ENCODE measurements around the gene APOC4.
A peak's percentile ranks its signal among the peaks of the same experiment; 100 is the strongest.
"Not testable (repeated sequence)": the region's sequence is repeated elsewhere in the genome, so short reads cannot be mapped to it uniquely, and the experiment has no call there.

Gene APOC4

DNA sequence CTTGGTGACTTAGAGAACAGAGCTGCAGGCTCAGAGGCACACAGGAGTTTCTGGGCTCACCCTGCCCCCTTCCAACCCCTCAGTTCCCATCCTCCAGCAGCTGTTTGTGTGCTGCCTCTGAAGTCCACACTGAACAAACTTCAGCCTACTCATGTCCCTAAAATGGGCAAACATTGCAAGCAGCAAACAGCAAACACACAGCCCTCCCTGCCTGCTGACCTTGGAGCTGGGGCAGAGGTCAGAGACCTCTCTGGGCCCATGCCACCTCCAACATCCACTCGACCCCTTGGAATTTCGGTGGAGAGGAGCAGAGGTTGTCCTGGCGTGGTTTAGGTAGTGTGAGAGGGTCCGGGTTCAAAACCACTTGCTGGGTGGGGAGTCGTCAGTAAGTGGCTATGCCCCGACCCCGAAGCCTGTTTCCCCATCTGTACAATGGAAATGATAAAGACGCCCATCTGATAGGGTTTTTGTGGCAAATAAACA lies 17.8 kb upstream of the APOC4 start:
- DNase-seq = no peak

DNA sequence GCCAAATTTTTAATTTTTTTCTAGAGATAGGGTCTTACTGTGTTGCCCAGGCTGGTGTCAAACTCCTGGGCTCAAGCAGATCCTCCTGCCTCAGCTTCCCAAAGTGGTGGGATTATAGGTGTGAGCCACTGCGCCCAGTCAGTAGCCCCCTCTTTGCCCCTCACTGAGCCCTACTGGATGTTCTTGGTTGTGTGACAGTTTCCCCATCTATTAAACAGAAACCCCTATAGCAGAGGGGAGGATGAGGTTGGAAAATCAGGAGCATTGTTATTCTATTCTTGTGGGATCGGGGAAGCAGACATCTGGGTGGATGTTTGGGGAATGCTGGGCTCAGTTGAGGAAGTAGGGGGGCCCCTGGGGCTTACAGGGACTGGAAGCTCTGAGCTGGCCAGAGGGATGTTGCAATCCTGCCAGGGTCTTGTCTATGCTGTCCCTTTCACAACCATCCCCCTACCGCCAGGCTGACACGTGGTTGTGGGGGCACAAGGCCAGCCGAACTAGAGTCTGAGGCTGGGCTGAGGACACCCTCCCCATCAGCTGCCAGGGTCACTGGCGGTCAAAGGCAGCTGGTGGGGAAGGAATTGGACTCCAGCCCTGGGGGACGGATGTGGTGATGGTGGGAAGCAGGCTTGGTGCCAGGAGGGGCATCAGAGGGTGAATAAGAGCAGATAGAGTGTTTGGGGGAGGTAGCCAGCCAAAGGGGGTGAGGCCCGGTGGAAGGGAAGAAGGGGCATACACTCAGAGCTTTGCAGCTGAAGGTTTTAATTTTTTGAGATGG lies 16.7 kb upstream of the APOC4 start:
- no peak for DNase-seq

DNA sequence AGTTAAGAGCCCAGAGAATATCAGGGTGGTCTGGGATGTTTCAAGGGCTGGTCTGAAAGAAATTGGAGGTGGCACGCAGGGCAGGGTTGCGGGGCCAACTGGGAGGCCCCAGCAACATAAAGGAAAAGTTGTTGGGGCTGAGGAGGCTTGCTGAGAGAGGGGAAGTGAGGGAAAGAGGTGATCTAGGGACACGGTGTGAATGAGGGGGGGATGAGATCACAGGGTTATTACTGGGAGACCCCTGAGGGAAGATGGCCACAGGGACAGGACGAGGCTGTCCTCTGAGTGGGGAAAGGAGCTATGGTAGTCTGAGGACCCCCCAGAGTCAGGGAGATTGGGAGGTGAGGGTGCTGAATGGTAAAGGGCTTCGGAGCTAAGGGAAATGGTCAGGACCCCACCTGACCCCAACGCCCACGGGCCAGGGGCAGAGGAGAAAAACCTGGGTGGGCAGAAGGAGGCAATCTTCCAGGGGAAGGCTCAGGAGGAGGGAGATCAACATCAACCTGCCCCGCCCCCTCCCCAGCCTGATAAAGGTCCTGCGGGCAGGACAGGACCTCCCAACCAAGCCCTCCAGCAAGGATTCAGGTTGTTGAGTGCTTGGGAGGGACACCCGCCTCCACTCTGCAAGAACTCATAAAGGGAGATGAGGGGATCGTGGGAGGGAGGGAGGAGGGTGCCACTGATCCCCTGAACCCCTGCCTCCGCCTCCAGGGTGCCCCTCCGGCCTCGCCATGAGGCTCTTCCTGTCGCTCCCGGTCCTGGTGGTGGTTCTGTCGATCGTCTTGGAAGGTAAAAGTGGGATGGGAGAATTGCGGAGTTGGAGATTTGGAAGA lies 15.6 kb upstream of the APOC4 start:
- not testable (repeated sequence) for DNase-seq

DNA sequence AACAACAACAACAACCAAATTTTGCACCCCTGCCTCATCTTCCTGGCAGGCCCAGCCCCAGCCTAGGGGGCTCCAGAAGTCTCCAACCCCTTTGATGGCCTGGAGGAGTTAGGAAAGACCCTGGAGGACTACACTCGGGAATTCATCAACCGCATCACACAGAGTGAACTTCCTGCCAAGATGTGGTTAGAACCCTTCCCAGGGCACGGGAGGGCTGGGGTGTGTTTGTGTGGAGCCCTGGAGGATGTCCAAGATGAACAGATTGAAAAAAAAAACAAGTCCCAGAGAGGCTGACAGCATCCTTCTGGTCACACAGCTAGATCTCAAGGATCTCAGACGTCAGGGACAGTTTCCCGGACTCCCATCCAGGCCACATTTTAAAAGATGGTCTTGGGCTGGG lies 14.3 kb upstream of the APOC4 start:
- DNase-seq = no peak

DNA sequence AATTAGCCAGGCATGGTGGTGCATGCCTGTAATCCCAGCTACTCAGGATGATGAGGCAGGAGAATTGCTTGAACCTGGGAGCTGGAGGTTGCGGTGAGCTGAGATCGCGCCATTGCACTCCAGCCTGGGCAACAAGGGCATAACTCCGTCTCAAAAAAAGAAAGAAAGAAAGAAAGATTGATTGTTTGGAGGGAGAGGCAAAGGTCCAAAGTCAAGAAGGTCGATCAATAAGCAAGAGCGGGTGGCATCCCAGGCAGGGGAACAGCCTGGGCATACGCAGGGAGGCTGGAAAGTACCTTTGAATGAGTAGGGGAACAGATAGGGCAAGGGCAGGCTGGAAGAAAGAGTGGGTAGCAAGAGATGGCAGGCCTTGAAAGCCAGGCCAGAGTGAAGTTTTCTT lies 11.9 kb upstream of the APOC4 start:
- DNase-seq = no peak

DNA sequence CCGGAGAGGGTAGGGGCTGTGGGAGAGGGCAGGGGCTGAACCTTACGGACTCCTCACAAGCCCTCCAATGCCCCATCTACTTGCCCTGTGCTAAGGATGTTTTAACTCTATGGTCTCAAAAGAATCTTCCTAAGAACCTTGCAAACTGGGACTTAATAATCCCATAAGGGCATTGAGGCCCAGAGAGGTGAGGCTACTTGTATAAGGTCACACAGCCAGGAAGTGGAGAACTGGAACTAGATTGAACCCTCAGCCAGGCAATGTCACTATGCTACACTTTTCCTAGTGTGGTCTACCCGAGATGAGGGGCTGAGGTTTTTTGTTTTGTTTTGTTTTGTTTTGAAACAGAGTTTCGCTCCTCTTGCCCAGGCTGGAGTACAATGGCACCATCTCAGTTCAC lies 10.5 kb upstream of the APOC4 start:
- no peak for DNase-seq

DNA sequence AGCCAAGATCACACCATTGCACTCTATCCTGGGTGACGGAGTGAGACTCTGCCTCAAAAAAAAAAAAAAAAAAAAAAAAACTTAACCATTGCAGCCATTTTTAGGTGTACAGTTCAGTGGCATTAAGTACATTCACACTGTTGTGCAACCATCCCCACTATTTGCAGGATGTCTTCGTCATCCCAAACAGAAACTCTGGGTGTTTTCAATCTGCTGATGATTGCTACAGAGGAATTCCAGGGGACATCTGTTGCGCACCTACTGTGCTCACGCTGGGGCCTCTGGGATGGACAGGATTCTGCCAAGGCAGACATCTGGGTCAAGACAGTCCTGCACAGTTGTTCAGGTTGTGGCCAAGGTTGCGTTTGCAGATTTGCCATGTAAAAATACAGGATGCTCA lies 2.4 kb upstream of the APOC4 start:
- DNase-seq = no peak

DNA sequence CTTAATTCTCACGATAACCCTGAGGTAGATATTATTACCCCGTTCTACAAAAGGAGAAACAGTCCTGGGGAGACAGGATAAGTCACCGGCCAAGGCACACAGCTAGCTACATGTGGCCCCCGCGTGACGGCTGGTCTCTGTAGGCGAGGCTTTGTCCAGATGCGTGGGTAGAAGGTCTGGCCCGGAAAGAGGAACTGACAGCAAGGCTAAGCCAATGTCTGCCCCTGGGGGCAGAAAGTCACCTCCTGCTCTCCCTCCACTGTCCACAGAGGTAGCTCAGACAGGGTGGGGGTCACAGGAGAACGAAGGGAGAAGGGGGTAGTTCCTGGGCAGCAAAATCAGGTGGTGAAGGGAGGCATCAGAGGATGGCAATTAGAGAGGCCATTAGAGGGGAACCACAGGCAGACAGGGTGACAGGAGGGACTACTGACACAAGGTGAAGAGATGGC lies 1.8 kb downstream of the APOC4 start:
- no peak for DNase-seq

DNA sequence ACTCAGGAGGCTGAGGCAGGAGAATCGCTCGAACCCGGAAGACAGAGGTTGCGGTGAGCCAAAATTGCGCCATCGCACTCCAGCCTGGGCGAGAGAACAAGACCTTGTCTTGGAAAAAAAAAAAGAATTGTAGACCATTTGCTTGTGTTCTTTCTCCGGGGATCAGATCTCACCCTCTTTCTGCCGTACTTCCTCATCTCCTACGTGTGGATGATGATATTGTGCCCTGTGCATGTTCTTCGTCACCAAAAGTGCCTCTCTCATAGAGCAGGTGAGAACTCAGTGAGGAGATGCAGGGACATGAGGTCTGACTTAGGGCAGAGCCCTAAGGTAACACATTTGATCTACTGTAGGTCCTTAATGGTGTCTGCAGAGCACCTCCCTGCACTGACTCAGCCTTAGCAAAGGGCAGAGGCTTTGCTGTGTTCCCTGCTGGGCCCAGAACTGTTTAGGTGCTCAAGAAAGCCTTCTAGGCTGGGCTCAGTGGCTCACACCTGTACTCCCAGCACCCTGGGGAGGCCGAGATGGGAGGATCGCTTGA lies 5.1 kb downstream of the APOC4 start:
- no peak for DNase-seq

DNA sequence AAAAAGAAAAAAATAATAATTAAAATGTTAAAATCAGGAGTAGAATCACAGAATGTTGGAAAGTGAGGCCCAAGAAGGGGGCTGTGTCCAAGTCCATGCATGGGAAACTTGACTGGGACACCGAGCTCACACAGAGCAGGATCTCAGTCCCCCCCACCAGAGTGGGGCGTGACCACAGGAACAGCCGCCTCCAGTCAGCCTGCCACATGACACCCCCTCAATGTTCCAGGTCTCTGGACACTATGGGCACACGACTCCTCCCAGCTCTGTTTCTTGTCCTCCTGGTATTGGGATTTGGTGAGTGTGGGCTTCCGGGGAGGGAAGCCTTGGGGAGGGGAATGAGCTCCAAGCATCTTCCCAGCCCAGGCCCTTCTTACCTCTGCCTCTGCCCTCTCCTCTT lies 6.2 kb downstream of the APOC4 start:
- no peak for DNase-seq

DNA sequence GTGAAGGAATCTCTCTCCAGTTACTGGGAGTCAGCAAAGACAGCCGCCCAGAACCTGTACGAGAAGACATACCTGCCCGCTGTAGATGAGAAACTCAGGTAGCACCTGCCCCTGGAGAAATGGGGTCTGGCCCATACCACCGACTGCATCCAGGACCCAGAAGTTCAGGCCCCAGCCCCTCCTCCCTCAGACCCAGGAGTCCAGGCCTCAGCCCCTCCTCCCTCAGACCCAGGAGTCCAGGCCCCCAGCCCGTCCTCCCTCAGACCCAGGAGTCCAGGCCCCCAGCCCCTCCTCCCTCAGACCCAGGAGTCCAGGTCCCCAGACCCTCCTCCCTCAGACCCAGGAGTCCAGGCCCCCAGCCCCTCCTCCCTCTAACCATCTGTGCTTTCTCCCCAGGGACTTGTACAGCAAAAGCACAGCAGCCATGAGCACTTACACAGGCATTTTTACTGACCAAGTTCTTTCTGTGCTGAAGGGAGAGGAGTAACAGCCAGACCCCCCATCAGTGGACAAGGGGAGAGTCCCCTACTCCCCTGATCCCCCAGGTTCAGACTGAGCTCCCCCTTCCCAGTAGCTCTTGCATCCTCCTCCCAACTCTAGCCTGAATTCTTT lies 6.8 kb downstream of the APOC4 start:
- DNase-seq = no peak

DNA sequence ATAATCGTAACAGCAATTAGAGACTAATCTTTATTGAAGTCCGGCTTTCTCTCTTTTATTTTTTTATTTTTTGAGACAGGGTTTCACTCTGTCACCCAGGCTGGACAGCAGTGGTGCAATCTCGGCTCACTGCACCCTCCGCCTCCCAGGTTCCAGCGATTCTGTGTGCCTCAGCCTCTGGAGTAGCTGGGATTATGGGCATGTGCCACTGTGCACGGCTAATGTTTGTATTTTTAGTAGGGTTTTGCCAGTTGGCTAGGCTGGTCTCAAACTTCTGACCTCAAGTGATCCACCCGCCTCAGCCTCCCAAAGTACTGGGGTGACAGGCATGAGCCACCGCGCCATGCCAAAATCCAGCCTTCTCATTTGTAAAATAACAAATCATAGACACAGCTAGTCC lies 7.5 kb downstream of the APOC4 start:
- DNase-seq = no peak

DNA sequence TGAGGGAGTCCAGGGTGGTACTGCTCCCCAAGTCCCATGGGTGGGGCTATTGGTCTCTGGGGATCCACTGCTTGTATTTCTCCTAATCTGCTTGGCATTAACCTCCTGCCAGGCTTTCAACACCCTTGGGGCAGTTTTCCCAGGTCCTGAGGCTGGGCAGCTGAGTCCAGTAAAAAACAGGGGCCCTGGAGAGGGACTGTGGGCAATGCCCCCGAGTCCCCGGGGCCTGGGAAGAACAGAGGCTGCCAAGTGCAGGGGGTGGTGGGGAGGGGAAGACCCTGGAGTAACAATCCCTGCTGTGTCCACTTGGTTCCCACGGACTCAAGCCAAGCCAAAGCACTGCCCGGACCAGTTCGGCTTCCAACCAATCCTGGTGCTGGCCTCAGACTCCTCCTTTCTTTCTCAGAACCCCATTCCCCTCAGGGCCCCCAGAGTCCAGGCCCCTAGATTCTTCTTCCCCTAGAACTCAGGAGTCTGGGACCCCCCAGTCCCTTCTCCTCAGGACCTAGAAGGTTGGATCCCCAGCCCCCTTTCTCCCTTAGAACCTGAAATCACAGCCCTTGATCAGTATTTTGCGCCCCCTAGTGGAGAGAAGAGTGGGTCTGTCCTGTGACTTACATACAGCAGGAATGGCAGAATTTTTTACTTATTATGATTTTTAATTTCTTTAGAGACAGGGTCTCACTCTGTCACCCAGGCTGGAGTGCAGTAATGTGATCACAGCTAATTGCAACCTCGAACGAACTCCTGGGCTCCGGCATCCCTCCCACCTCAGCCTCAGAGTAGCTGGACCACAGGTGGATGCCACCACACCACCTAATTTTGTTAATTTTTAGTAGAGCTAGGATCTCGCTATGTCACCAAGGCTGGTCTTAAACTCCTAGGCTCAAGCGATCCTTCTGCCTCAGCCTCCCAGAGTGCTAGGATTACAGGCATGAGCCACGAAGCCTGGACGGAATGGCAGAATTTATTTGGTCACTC lies 9.4 kb downstream of the APOC4 start:
- peak in 2 of 4 experiments; percentile 16 to 20 for DNase-seq

DNA sequence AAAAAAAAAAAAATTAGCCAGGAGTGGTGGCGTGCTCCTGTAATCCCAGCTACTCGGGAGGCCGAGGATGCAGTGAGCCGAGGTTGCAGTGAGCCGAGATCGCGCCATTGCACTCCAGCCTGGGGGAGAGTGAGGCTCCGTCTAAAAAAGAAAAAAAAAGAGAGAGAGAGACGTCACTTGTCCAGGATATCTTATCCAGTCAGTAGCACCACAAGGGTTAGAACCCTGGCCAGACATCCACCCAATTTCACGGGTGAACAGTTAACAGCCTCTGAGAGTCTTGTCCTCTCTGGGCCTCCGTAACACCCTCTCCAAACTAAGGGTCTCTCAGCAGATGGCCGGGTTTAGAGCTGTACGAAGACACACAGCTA lies 12.2 kb downstream of the APOC4 start:
- no peak for DNase-seq

DNA sequence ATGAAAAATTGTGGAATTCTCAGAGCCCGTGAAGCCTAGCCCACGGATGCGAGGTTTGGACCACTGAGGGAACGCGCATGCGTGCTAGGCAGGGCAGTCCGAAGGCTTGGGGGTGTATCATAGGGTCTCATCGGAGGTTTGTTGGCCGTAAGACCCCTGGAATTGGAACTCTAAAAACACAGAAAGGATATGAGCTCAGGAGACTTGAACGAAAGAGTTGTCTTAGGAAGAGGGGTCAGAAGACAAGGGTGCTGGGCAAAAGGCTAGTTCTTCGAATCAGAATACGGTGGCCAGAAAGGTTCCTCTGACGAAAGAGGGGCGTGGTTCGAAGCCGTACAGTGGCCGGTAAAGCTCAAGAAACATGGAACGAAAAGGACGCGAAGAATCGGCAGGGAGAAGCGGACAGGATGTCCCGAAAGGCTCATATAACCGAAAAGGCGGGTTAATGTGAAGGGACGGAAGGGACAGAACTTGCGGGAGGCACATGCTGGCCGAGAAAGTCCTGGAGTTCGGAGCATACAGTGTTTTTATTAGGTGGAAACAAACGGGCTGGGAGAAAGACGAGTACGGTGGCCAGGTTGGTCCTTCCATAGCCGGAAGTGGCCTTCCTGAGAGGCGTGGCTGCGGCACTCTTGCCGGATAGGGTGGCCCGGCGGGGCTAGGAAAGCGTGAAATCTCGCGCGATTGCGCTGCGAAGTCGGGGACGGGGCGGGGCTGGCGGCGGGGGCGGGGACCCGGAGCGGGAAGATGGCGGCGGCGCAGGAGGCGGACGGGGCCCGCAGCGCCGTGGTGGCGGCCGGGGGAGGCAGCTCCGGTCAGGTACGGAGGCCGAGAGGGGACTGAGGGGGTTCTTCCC lies 12.8 kb downstream of the APOC4 start, which contains the start of gene CLPTM1:
Gene CLPTM1, plus strand, starts transcription at position 732 of the 856 bp plus-strand sequence. Its CDS starts 16 bp downstream, at position 748.
- peak; percentile 87 to 97 (median 94) for DNase-seq

DNA sequence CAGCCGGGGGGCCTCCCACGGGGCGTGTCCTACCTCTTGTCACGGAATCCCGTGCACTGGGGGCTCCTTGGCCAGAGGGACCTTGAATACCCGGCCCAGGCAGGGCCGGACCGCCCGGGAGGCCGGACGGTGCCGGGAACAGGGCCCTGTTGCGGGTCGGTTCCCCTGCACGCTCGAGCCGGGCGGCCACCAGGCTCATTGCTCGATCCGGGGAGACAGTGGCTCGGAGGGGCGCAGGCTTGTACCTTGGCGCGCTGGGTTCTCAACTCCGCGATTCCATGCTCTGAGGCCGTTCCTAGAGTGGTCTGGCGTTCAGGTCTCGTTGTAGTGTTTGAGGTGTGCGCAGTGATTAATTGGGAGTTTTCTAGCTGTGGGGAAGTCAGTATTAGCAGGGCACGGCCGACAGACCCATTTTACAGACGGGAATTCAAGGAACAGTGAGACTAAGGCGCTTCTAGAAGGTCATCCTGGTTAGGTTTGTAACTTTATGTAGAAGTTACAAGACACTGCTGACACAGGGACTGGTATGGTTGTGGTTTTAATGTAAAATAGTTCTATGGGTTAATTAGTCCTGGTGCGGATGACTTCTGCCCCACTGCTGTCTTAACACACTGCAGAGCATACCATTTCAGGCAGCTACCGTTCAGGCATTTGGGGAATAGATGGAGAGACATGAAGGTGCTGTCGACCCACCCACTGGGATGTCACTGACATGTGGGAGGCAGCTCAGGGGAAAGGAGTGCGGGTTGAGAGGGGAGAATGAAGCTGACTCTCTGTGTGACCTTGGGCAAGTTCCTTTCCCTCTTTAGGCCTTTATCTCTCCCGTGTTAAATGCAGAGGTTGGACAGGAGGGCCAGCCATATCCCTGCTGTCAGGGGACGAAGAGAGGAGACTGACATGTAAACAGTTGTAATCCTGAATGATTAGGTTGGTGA lies 13.7 kb downstream of the APOC4 start:
- no peak for DNase-seq

DNA sequence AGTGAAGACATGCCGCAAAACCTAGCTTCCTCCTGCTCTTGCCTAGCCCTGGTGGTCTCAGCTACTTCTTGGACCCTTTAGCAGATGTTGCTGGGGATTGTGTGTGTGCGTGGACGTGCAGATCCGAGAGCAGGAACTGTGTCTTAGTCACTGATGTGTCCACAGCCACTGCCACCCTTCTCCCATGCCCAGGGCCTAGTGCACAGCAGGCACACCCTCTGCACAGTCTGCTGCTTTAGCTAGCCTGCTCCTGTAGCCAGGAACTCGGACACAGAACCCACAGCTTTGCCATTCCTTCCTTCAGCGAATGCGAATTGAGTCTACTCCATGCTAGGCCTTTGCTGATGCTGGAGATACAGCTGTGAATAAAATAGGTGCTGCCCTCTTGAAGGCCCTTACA lies 15.5 kb downstream of the APOC4 start:
- DNase-seq = no peak

DNA sequence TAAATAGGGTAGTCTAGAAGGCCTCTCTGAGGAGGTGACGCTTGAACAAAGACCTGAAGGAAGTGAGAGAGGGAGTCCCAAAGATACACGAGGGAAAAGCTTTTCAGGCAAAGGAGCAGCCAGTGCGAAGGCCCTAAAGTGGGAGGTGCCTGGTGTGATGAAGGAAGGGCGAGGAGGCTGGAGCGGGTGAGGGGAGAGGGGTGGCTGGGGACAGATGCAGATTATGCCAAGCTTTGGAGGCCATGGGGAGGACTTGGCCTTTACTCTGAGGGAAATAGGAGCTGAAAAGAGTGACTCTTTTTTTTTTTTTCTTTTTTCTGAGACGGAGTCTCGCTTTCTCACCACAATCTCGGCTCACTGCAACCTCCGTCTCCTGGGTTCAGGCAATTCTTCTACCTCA lies 16.1 kb downstream of the APOC4 start:
- no peak for DNase-seq

DNA sequence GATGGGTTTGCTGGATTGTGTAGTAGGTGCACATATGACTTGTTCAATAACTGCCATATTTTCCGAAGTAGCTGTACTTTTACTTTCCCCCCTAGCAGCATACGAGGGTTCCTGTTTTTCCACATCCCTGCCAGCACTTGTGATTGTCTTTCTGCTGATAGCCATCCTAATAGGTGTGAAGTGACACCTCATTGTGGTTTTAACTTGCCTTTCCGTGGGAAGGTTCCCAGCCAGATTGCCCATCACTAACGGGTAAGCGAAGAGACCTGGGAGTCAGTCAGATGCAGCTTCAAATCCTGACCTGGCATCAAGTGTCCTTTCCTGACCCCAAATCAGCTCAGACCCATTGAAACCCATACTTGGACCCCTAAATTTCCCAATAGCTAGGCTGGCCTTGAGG lies 17.7 kb downstream of the APOC4 start:
- no peak for DNase-seq

Measured in activated naive CD4-positive, alpha-beta T cell (primary cell).